Activated naive CD4-positive, alpha-beta T cell treated with Interleukin-2 at 50 U/mL for 16 hours (primary cell): ENCODE data around the gene KLK12.

Experiments
- DNase-seq: peaks from one replicate; pipeline ENCODE4 v3.0.0-alpha.2; 2020

Gene KLK12

DNA sequence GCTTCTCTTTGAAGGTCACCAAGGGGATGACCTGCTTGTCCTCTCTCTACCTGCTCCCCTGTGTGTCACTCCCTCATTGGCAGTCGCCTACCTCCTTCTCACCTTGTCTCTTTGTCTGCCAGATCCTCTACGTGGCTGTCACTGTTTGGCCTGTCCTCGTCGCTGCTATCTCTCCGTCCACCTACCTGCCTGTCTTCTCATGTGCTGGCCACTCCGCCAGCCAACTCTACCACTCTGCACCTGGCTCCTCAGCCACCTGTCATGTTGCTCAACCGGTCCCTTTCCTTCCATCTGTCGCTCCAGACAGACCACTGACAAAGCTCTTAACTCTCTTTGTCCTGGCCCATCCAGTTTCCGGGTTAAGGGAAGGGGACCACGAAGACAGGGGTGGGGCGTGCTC, at the start of gene KLK12:
Gene KLK12, minus strand, starts transcription at position 299 of the 400 bp plus-strand sequence. CDS start 381 bp downstream, outside the sequence.
- no peak for DNase-seq

- DNase-seq, result no peak
Observed at GRCh38 chr19:51084505-51084904, 49.7 kb upstream of the KLK12 start.

- no peak for DNase-seq
Observed at GRCh38 chr19:51083783-51084182, 49.0 kb upstream of the KLK12 start.

DNA sequence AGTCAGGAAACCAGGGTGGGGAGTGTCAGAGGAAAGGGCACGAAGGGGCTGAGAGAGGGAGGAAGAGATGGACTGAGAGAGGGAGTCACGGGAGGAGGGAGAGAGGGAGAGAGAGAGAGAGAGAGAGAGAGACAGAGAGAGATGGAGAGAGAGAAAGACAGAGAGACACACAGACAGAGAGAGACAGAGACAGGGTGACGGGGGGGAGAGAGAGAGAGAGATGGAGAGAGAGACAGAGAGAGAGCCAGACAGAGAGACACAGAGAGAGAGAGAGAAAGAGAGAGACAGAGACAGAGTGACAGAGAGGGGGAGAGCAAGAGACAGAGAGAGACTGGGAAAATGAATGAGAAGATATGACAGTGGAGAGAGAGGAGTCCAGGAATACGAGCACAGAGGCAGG, 48.4 kb upstream of the KLK12 start:
- DNase-seq, result no peak

GRCh38 chr19:51082611-51083010, 47.8 kb upstream of the KLK12 start, which contains the start of gene KLK14:
Gene KLK14, minus strand, starts transcription at chr19:51082887. Its CDS starts 273 bp downstream, at chr19:51082614.
- DNase-seq, result no peak

- no peak for DNase-seq
Observed at GRCh38 chr19:51081476-51081875, 46.7 kb upstream of the KLK12 start.

- DNase-seq, result no peak
Observed at GRCh38 chr19:51079481-51080110, 44.8 kb upstream of the KLK12 start.

DNA sequence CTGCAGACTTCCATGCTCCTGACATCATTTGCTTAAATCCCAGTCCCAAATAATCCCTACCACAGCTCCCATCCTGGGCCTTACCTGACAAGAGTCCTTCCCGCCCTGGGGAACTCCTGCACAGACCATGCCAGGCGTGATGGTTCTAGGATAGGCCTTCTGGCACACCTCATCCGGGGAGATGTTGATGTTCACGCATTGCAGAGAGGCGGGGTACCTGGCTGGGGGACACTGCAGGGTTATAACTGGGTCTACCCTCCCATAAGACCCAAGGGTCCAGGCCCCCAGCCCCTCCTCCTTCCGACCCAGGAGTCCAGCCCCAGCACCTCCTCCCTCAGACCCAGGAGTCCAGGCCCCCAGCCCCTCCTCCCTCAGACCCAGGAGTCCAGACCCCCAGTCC, 43.9 kb upstream of the KLK12 start:
- no peak for DNase-seq

- DNase-seq, result no peak
Observed at GRCh38 chr19:51078104-51078503, 43.3 kb upstream of the KLK12 start.

DNA sequence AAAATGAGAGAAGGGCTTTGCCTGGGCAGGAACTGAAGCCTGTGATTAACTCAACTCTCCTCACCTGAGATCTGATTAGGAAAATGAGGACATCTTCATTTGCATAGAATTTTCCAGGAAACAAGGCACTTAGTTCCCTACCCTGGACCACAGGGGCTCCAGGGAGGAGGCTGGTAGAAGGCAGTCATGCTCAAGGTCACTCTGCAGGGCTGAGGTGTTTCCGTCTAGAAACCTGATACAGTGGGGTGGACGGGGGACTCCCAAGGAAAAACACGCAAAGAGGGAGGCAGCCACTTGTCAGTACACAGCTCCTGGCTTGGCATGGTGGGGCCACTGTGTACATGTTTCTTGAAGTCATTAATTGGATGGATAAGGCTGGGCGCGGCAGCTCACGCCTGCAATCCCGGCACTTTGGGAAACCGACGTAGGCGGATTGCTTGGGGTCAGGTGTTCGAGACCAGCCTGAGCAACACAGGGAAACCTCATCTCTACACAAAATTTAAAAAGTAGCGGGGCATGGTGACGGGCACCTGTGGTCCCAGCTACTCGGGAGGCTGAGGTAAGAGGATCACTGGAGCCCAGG, 41.9 kb upstream of the KLK12 start:
- no peak for DNase-seq

- no peak for DNase-seq
Observed at GRCh38 chr19:51075998-51076397, 41.2 kb upstream of the KLK12 start.

DNA sequence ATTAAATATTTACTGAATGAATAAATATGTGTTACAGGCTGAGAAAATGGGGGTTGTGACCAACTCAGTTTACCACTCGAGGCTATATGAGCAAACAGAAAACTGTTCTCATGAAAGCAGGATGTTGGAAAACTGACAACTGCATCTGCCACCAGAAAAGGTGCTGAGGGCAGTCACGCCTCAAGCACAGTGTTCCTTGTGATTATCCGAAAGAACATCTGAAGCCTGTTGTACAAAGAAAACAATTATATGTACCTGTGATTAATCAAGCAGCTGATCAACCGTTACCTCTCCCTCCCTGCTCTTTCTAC, 36.2 kb upstream of the KLK12 start:
- DNase-seq, result no peak

DNA sequence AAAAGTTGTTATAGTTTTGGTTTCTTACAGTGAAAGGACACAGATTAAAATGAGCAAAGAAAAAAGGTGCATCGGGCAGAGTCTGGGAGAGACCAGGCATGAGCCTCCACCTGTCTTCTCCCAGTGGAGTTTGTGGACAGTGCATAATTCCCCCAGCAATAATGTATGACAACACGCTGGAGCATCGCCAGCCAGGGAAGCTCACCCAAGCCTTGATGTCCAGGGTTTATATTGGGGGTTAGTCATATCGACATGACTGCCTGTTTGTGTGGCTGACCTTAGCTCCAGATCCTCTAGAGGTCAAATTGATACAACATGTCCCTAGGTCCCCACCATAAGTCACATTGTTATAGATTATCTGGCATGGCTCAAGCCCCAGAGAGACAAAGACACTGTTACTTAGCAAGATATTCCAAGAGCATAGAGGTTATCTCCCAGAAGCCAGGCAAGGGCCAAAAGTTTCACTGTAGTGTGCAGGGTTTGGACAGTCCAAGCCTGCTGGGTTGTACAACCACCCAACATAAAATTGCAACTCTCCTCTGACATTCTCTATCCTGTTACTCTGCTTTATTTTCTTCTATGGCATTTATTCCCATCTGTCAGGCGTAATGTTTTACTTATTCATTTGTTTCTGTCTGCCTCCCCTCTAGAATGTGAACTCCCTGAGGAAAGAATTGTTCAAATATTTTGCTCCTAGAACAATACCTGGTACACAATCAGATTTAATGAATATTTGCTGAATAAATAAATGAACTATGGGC, 35.7 kb upstream of the KLK12 start:
- no peak for DNase-seq

DNA sequence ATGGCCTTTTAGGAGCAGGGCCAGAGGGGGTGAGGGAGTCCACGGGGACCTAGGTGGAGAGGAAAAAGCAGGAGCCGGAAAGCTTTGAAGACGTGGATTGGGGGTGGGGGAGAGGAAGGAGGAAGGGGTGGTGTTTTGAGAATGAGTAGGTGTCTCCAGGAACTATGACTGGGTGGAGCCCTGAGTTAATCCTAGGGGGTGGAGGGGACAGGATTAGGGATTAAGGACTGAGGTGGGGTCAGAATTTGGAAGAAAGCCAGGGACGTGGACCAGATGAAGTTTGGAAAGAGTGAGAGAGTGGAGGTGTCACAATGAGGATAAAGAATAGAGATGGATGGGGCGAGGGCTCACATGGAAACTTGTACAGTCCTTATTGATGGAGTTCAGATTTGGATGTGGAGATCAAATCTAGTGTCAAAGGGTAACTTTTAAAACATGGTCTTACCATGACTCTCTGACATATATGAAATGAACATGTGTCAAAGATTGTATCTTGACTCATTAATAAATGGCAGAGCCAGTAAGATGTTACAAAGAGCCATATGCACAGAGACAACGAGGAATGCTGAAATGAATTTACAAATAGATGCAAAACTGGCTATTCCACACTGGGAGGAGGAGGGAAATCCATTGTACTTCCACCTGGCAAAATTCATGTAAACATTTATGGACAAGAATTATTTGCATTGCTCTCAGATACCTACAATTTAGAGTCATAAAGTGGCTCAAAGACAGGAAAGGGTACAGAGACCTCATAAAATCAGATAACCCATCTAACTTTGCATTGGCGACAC, 31.8 kb upstream of the KLK12 start:
- DNase-seq, result no peak

DNA sequence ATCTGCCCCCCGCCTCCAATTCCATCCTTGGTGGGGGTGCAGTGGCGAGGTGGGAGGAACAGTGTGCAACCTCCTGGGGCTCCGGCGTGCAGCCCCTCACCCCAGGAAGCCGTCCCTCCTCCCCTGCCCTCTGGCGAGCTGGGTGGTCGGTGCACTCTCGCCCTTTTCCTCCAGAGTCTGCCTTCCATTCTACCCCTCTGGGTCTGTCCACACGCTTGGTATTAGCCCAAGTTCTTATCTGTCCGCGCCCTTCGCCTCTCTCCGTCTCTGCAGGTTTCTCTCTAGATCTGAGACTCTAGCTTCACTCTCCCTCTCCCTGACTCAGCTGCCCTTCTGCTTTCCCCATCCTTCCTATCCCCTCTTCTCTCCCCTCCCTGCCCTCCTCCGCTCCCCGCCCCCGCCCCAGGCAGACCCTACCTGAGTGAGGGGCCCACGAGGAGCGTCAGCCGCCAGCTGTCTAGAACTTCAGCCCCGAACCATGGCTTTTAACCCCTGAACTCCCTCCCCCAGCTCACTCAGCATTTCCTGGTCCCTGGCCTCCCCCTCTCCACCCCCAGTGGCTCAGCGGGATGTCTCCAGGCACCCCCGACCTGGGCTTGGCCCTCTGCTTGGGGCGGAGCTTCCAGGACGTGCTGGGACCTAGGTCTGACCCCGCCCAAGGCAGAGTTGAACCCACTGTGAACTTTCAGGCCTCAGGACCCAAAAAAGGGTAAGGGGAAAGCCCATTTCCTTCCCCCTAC, 30.6 kb upstream of the KLK12 start:
- DNase-seq, result no peak

GRCh38 chr19:51064534-51065220, 29.9 kb upstream of the KLK12 start, which contains the start of gene KLK13:
Gene KLK13, minus strand, starts transcription at chr19:51065092. Its CDS starts 25 bp downstream, at chr19:51065067.
- DNase-seq, result no peak

GRCh38 chr19:51063664-51064063, 28.9 kb upstream of the KLK12 start:
- DNase-seq, result no peak

DNA sequence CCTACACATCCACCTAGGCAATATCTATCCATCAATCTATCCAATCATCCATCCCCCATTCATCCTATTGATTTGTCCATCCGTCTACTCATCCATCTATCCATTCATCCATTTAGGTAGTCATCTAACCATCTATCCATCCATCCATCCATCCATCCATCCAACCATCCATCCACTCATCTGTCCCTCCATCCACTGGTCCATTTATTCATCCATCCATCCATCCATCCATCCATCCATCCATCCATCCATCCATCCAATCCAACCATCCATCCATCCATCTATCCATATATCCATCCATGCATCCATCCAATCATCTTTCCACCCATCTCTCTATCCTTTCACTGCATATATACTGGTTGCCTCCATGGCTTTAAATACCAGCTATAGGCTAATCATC, 26.2 kb upstream of the KLK12 start:
- DNase-seq, result no peak

GRCh38 chr19:51060336-51060735, 25.5 kb upstream of the KLK12 start:
- no peak for DNase-seq

GRCh38 chr19:51059715-51060114, 24.9 kb upstream of the KLK12 start:
- no peak for DNase-seq

GRCh38 chr19:51055866-51056265, 21.1 kb upstream of the KLK12 start:
- no peak for DNase-seq

DNA sequence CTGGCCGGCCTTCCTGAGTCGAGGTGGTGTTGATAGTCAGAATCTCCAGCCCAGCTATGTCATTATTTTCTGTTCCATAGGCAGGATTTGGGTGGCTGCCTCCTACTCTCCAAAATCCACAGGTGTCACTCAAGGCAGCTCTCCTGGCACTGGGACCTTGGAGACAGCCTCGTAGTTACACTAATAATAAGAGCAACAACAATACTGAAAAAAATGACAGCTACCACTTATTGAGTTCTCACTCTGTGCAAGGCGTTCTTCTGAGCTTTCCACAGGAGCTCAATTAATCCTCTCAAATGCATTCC, 12.2 kb upstream of the KLK12 start:
- DNase-seq, result no peak
